ENCODE data around the gene CRIP3. TPM values are rescaled to one million over a fixed set of nuclear protein-coding genes. Genes with fewer than 3 reads are reported as not detected.
A peak's percentile ranks its signal among the peaks of the same experiment; 100 is the strongest.

Gene CRIP3
- total and polyA plus RNA-seq, 2 of the 13 experiments (the other 11 are each of a cell fraction or from before 2014, with no cell fraction given) = 6.3 to 9.3 TPM

DNA sequence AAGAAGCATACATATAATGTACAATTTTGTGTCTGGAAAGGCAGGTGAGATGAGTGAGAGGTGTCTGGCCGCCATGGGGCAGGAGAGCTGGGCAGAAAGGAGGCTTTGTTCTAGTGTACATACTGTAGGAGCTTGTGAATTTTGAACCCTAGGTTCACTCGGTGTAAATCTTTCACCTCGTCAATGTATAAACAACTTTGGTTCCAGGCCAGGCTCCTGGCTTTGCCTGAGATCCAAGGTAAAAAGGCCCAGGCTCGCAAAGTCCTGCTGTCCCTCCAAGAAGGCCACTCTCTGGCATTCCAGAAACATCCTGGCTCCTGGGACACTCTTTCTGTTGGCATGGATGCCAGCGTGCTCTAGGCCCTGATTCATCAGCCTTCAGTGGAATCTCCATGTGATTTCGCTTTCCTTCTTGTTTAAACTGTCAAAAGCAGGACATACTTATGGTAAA lies 17.7 kb downstream of the CRIP3 start (continued):
- TF ChIP-seq, protein P1, sequence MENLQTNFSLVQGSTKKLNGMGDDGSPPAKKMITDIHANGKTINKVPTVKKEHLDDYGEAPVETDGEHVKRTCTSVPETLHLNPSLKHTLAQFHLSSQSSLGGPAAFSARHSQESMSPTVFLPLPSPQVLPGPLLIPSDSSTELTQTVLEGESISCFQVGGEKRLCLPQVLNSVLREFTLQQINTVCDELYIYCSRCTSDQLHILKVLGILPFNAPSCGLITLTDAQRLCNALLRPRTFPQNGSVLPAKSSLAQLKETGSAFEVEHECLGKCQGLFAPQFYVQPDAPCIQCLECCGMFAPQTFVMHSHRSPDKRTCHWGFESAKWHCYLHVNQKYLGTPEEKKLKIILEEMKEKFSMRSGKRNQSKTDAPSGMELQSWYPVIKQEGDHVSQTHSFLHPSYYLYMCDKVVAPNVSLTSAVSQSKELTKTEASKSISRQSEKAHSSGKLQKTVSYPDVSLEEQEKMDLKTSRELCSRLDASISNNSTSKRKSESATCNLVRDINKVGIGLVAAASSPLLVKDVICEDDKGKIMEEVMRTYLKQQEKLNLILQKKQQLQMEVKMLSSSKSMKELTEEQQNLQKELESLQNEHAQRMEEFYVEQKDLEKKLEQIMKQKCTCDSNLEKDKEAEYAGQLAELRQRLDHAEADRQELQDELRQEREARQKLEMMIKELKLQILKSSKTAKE (CRISPR knock-in tag; IDR thresholded peaks at IDR 0.05; ENCODE audit: borderline replicate concordance) = no peak
- 0 out of 2 replicates have a peak, but pooled peaks have one; percentile 23 for TF ChIP-seq GABPB1 (CRISPR knock-in tag; IDR thresholded peaks at IDR 0.05)
- TF ChIP-seq ZNF550 (CRISPR knock-in tag; IDR thresholded peaks at IDR 0.05; ENCODE audit: borderline replicate concordance) = no peak
- TF ChIP-seq ZNF432 (CRISPR knock-in tag; IDR thresholded peaks at IDR 0.05; ENCODE audit: borderline replicate concordance) = no peak
- TF ChIP-seq, protein P2, sequence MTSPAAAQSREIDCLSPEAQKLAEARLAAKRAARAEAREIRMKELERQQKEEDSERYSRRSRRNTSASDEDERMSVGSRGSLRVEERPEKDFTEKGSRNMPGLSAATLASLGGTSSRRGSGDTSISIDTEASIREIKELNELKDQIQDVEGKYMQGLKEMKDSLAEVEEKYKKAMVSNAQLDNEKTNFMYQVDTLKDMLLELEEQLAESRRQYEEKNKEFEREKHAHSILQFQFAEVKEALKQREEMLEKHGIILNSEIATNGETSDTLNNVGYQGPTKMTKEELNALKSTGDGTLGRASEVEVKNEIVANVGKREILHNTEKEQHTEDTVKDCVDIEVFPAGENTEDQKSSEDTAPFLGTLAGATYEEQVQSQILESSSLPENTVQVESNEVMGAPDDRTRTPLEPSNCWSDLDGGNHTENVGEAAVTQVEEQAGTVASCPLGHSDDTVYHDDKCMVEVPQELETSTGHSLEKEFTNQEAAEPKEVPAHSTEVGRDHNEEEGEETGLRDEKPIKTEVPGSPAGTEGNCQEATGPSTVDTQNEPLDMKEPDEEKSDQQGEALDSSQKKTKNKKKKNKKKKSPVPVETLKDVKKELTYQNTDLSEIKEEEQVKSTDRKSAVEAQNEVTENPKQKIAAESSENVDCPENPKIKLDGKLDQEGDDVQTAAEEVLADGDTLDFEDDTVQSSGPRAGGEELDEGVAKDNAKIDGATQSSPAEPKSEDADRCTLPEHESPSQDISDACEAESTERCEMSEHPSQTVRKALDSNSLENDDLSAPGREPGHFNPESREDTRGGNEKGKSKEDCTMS (CRISPR knock-in tag; conservative IDR thresholded peaks at IDR 0.05) = no peak
- TF ChIP-seq ZNF331 (CRISPR knock-in tag; IDR thresholded peaks at IDR 0.05) = no peak; the same call in 1 of the 2 replicates
- TF ChIP-seq GATAD1 (CRISPR knock-in tag; IDR thresholded peaks at IDR 0.05) = no peak
- TF ChIP-seq BHLHE40 (IDR thresholded peaks at IDR 0.05; ENCODE audit: low read length) = no peak
- TF ChIP-seq, protein P3, sequence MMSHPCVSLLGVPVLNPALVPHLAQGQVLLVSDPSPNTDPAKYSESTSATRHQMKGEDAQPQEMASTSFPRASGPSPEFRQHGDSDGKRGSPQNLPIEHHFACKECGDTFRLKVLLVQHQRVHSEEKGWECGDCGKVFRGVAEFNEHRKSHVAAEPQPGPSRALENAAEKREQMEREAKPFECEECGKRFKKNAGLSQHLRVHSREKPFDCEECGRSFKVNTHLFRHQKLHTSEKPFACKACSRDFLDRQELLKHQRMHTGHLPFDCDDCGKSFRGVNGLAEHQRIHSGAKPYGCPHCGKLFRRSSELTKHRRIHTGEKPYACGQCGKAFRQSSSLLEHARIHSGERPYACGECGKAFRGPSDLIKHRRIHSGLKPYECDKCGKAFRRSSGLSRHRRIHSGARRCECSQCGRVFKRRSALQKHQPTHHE (CRISPR knock-in tag; IDR thresholded peaks at IDR 0.05; ENCODE audit: borderline replicate concordance) = no peak
- TF ChIP-seq, protein P4, sequence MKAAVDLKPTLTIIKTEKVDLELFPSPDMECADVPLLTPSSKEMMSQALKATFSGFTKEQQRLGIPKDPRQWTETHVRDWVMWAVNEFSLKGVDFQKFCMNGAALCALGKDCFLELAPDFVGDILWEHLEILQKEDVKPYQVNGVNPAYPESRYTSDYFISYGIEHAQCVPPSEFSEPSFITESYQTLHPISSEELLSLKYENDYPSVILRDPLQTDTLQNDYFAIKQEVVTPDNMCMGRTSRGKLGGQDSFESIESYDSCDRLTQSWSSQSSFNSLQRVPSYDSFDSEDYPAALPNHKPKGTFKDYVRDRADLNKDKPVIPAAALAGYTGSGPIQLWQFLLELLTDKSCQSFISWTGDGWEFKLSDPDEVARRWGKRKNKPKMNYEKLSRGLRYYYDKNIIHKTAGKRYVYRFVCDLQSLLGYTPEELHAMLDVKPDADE (CRISPR knock-in tag; IDR thresholded peaks at IDR 0.05) = no peak
- TF ChIP-seq ZNF619 (CRISPR knock-in tag; IDR thresholded peaks at IDR 0.05) = no peak
- no peak for TF ChIP-seq KMT2B (CRISPR knock-in tag; IDR thresholded peaks at IDR 0.05)
- TF ChIP-seq PHB2 (IDR thresholded peaks at IDR 0.05; ENCODE audit: partially characterized antibody) = no peak
- peak; percentile 46; the same call in 1 of the 2 replicates for TF ChIP-seq ZNF253 (CRISPR knock-in tag; IDR thresholded peaks at IDR 0.05; ENCODE audit: borderline replicate concordance)
- TF ChIP-seq THYN1 (CRISPR knock-in tag; IDR thresholded peaks at IDR 0.05; ENCODE audit: borderline replicate concordance, low read depth) = no peak
- TF ChIP-seq JUNB (CRISPR knock-in tag; IDR thresholded peaks at IDR 0.05; ENCODE audit: borderline replicate concordance) = no peak
- TF ChIP-seq, protein P5, sequence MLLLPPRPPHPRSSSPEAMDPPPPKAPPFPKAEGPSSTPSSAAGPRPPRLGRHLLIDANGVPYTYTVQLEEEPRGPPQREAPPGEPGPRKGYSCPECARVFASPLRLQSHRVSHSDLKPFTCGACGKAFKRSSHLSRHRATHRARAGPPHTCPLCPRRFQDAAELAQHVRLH (CRISPR knock-in tag; IDR thresholded peaks at IDR 0.05; ENCODE audit: borderline replicate concordance, low read depth) = peak; percentile 82; the same call in 1 of the 2 replicates
- TF ChIP-seq GATA4 (IDR thresholded peaks at IDR 0.05; ENCODE audit: borderline replicate concordance, low read depth) = no peak
- TF ChIP-seq, protein P6, sequence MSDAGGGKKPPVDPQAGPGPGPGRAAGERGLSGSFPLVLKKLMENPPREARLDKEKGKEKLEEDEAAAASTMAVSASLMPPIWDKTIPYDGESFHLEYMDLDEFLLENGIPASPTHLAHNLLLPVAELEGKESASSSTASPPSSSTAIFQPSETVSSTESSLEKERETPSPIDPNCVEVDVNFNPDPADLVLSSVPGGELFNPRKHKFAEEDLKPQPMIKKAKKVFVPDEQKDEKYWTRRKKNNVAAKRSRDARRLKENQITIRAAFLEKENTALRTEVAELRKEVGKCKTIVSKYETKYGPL (CRISPR knock-in tag; IDR thresholded peaks at IDR 0.05) = 0 out of 2 replicates have a peak, but pooled peaks have one; percentile 21
- peak; percentile 80 for TF ChIP-seq KAT8 (CRISPR knock-in tag; IDR thresholded peaks at IDR 0.05)
- TF ChIP-seq SMC3 (IDR thresholded peaks at IDR 0.05; ENCODE audit: low read length) = peak; percentile 60
- no peak for TF ChIP-seq FOXM1 (CRISPR knock-in tag; IDR thresholded peaks at IDR 0.05)
